ENCODE measurements around the gene APOF. TPM values are rescaled to one million over a fixed set of nuclear protein-coding genes. Genes with fewer than 3 reads are reported as not detected.
"Not testable (repeated sequence)": the region's sequence is repeated elsewhere in the genome, so short reads cannot be mapped to it uniquely, and the experiment has no call there.

The APOF gene
- not detected for total RNA-seq (2021; fragmentation: NEBNext Ultra II Directional; extraction: Animal tissue kit (Norgen Biotek cat#: 25700))
- long read RNA-seq = 0 reads

- peaks cover 27% of the 10 kb centered on the region for H3K4me1 Mint-ChIP-seq (ENCODE audit: low read depth)
- H3K27me3 Mint-ChIP-seq (ENCODE audit: insufficient read depth) = no peaks in the 10 kb centered on the region; the same call in 1 of the 2 replicates
- H3K9me3 Mint-ChIP-seq = no peaks in the 10 kb centered on the region
- no peak for TF ChIP-seq CTCF (IDR thresholded peaks at IDR 0.05)
- no peaks in the 10 kb centered on the region for H3K36me3 Mint-ChIP-seq (ENCODE audit: low read depth)
- H3K27ac Mint-ChIP-seq = peak within 1 kb of the TSS; percentile 96; the same call in 1 of the 2 replicates
- no peak for DNase-seq
- peak within 1 kb of the TSS; percentile 91; the same call in 1 of the 2 replicates for H3K4me3 Mint-ChIP-seq
Measured at GRCh38 chr12:56362130-56363059, at the start of gene APOF. Gene APOF (minus strand): TSS chr12:56362857. CDS start chr12:56362745, 112 bp downstream.

GRCh38 chr12:56411781-56412639 is 49.4 kb upstream of the APOF start:
- TF ChIP-seq CTCF (IDR thresholded peaks at IDR 0.05) = no peak
- DNase-seq = no peak
- H3K27me3 Mint-ChIP-seq (ENCODE audit: insufficient read depth) = peaks cover 5% of the 10 kb centered on the region
- no peaks in the 10 kb centered on the region for H3K4me1 Mint-ChIP-seq (ENCODE audit: low read depth)
- H3K4me3 Mint-ChIP-seq = no peak overlapping the region
- H3K9me3 Mint-ChIP-seq = no peaks in the 10 kb centered on the region
- no peaks in the 10 kb centered on the region for H3K36me3 Mint-ChIP-seq (ENCODE audit: low read depth)
- no peak overlapping the region for H3K27ac Mint-ChIP-seq

DNA sequence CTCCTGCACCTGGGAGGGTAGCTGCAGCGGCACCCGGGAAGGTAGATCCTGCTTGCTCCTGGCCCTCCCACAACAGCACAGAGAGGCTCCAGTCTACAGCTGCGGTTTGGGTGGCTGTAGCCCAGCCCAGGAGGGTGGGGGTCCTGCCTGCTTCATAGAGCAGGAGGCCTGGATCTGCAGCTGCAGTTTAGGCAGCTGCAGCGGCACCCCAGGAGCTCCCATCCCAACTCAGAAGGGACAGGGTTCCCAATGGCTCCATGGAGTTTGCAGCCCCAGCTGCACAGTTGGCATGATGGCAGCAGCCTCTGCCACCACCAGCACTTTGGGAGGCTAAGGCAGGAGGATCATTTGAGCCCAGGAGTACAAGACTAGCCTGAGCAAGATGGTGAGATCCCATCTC is 48.1 kb upstream of the APOF start:
- H3K36me3 Mint-ChIP-seq (ENCODE audit: low read depth) = no peaks in the 10 kb centered on the region
- H3K4me1 Mint-ChIP-seq (ENCODE audit: low read depth) = no peaks in the 10 kb centered on the region
- H3K4me3 Mint-ChIP-seq = no peak overlapping the region
- no peak overlapping the region for H3K27ac Mint-ChIP-seq
- no peak for DNase-seq
- peaks cover 9% of the 10 kb centered on the region for H3K27me3 Mint-ChIP-seq (ENCODE audit: insufficient read depth)
- no peak for TF ChIP-seq CTCF (IDR thresholded peaks at IDR 0.05)
- H3K9me3 Mint-ChIP-seq = no peaks in the 10 kb centered on the region

GRCh38 chr12:56408799-56409417 is 46.3 kb upstream of the APOF start:
- Mint-ChIP-seq H3K27ac (no peak overlapping the region), H3K9me3 (no peaks in the 10 kb centered on the region), H3K4me3 (no peak overlapping the region), H3K4me1 (ENCODE audit: low read depth) (no peaks in the 10 kb centered on the region), H3K36me3 (ENCODE audit: low read depth) (no peaks in the 10 kb centered on the region), H3K27me3 (ENCODE audit: insufficient read depth) (peaks cover 9% of the 10 kb centered on the region)
- no peak for TF ChIP-seq CTCF (IDR thresholded peaks at IDR 0.05)
- no peak for DNase-seq

DNA sequence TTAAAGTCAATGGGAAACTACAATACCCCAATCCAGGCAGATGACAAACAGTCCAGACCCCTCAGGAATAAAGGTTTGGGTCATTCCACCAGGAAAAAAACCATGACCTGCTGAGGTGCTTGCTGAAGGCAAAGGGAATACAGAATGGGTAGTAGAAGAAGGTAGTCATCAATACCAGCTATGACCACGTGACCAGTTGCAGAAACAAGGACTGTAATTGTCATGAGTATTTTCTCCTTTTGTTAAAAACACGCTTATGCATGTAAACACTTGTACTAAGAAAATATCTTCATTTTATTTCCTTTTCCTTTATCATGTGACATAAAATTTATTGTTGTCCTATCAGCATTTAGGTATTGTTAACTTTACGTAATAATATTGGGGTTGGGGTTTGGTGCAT is 41.6 kb upstream of the APOF start:
- H3K27me3 Mint-ChIP-seq (ENCODE audit: insufficient read depth) = peaks cover 16% of the 10 kb centered on the region
- not testable (repeated sequence) for H3K4me1 Mint-ChIP-seq (ENCODE audit: low read depth); H3K4me3 Mint-ChIP-seq; H3K27ac Mint-ChIP-seq; H3K9me3 Mint-ChIP-seq; H3K36me3 Mint-ChIP-seq (ENCODE audit: low read depth); DNase-seq

DNA sequence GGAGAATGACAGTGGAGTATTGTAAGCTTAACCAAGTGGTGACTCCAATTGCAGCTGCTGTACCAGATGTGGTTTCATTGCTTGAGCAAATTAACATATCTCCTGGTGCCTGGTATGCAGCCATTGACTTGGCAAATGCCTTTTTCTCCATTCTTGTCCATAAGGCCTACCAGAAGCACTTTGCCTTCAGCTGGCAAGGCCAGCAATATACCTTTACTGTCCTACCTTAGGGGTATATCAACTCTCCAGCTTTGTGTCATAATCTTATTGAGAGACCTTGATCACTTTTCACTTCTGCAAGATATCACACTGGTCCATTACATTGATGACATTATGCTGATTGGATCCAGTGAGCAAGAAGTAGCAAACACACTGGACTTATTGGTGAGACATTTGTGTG is 39.0 kb upstream of the APOF start:
- H3K27me3 Mint-ChIP-seq (ENCODE audit: insufficient read depth) = peaks cover 21% of the 10 kb centered on the region
- DNase-seq; H3K4me1 Mint-ChIP-seq (ENCODE audit: low read depth); H3K27ac Mint-ChIP-seq; H3K4me3 Mint-ChIP-seq: not testable (repeated sequence)
- peaks cover 17% of the 10 kb centered on the region for H3K9me3 Mint-ChIP-seq
- peaks cover 13% of the 10 kb centered on the region for H3K36me3 Mint-ChIP-seq (ENCODE audit: low read depth)

GRCh38 chr12:56401125-56401524 is 38.5 kb upstream of the APOF start:
- DNase-seq; H3K27ac Mint-ChIP-seq; H3K4me3 Mint-ChIP-seq; H3K4me1 Mint-ChIP-seq (ENCODE audit: low read depth): not testable (repeated sequence)
- peaks cover 17% of the 10 kb centered on the region for H3K27me3 Mint-ChIP-seq (ENCODE audit: insufficient read depth)
- H3K36me3 Mint-ChIP-seq (ENCODE audit: low read depth) = peaks cover 13% of the 10 kb centered on the region
- peaks cover 17% of the 10 kb centered on the region for H3K9me3 Mint-ChIP-seq

DNA sequence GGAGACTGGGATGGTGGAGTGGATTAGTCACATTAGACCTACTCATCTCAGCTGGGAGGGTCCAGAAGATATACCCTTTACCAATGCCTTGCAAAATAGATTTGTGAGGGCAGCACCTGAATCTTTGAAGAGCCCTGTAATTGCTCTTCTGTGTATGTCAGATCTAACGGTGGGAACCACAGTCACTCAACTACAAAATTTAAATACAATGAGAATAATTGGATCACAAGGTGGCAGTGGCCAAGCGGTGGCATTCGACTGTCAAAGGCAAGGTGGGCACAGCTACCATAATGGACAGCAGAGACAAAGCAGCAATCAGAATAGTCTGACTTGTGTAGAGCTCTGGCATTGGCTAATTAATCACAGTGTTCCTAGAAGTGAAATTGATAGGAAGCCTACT is 36.8 kb upstream of the APOF start:
- H3K27ac Mint-ChIP-seq; DNase-seq; H3K4me1 Mint-ChIP-seq (ENCODE audit: low read depth); H3K4me3 Mint-ChIP-seq: not testable (repeated sequence)
- H3K27me3 Mint-ChIP-seq (ENCODE audit: insufficient read depth) = peaks cover 17% of the 10 kb centered on the region
- H3K36me3 Mint-ChIP-seq (ENCODE audit: low read depth) = peaks cover 13% of the 10 kb centered on the region
- H3K9me3 Mint-ChIP-seq = peaks cover 17% of the 10 kb centered on the region

Data from HFFc6 (cell line).